HL-60/S4 treated with retinoic acid at 250 ng/mL for 4 days and 3 days (cell line): ENCODE data around the gene INSL4.

Experiments
- in situ Hi-C: fragments of 300-500 bp; cut with MboI; formaldehyde crosslinking; loops from 2 replicates; pipeline ENCODE4 v1.7.0; 2022; ENCODE audit warnings: low sequenced_read_pairs

INSL4 gene

GRCh38 chr9:5231212-5231611, at the start of gene INSL4:
Gene INSL4, plus strand, starts transcription at chr9:5231419. Its CDS starts 105 bp downstream, at chr9:5231524.
- in situ Hi-C loops = no loop called here

GRCh38 chr9:5184776-5185175, 46.4 kb upstream of the INSL4 start:
- in situ Hi-C loops = loop anchor here (25.0 kb wide), 1 partner anchor 403 kb away; no protein-coding TSS in a partner anchor

DNA sequence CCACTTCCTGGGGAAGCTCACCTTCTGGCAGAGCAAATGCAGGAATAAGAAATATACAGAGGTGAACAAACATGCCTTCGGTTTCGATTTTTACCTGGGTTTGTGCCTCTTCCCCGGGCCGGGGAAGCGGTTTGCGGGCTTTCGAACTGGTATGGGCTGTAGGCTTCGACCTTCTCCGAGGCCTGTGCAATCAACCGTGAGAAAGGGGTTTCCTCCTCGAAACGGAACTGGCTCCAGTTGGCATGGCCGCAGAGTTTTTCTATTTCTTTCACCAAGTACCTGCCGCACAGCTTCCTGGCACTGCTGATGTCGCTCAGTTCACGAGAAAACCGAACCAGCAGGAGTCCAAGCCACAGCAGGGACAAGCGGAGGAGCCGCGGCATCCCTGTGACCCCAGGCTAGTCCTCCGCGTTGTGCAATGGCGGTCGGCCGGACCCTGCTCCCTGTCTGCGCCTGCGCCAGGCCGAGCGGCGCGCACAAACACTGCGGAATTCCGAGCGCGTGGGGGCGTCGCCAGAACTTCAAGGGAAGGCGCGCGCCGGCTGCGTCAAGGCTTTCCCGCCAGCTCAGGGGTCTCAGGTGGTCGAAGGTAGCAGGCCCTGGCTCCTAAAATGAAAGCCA, 45.9 kb upstream of the INSL4 start, which contains the start of gene INSL6:
Gene INSL6, minus strand, starts transcription at position 420 of the 621 bp plus-strand sequence. Its CDS starts 37 bp downstream, at position 383.
- in situ Hi-C loops = loop anchor here (25.0 kb wide), 1 partner anchor 402 kb away; no protein-coding TSS in a partner anchor

DNA sequence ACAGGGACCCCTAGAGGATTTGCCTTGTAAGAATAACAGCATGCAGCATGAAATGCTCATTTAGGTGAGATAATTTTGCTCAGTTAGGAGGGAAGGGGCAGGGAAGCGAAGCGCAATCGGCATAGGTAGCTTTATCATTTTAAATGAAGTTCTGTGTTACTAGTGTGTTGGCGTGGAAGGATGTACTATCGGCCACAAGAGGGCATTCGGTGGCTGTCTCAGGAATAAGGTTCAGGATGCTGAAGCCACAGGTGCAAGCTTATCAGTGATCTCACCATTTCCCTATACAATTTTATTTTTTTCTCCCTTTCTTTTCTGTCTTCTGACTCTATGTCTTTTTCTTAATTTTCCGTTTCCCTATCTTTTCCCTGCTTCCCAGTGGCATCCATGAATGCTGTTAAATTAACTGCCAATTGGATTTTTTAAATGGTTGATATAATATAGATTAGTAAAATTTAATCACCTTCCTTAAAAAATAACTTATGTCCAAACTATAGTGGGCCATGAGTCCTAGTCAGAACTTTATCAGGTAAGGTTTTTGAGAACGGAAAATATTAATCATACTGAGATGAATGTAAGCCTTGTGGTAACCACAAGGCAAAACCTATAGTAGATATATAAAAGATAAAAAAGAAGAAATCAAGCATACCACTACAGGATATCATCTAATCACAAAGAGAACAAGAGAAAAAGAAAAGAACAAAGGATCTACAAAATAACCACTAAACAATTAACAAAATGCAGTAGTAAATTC, 44.6 kb upstream of the INSL4 start:
- in situ Hi-C loops = loop anchor here (25.0 kb wide), 1 partner anchor 401 kb away; no protein-coding TSS in a partner anchor

- in situ Hi-C loops = loop anchor here (25.0 kb wide), 1 partner anchor 399 kb away; no protein-coding TSS in a partner anchor
Measured at GRCh38 chr9:5188060-5188984, 42.9 kb upstream of the INSL4 start.

- in situ Hi-C loops = loop anchor here (25.0 kb wide), 1 partner anchor 395 kb away; no protein-coding TSS in a partner anchor
Measured at GRCh38 chr9:5191985-5192384, 39.2 kb upstream of the INSL4 start.

DNA sequence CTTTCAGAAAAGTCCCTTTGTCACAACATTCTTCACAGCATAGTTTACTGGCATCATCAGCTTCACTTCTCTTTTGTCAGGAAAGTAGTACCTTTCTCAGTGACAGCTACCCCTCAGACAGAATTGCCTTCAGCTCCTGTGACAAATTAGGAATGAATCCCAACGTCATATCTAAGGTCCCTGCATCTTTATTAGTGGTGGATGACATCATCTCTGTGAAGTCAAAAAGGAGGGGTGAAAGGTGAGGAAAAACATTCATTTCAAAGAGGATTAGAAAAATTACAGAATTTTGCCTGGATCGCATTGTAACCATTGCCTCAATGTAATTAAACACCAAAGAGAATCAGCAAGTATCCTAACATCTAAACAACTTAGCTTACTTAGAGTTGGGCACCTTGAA, 37.9 kb upstream of the INSL4 start:
- in situ Hi-C loops = loop anchor here (25.0 kb wide), 1 partner anchor 394 kb away; no protein-coding TSS in a partner anchor

- in situ Hi-C loops = loop anchor here (25.0 kb wide), 1 partner anchor 392 kb away; no protein-coding TSS in a partner anchor
Measured at GRCh38 chr9:5195463-5195862, 35.8 kb upstream of the INSL4 start.

DNA sequence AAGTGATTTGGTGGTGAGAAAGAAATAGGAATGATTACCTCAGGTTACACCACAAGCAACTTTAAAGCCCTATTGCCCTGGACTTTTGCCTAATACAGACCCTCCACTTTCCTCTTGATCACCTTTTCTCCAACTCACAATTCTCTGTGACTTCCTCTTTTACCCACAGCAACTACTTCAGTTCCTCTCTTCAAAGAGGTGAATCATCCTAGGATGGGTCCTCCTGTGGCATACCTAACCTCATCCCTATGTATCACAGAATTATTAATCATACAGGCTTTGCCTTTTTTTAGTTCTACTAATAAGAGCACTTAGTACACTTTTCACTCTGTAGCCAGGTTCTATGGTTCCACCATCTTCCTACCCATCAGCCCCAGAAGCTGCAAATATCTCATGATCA, 26.1 kb upstream of the INSL4 start:
- in situ Hi-C loops = no loop called here

- in situ Hi-C loops = no loop called here
Measured at GRCh38 chr9:5230554-5230953, 665 bp upstream of the INSL4 start.

DNA sequence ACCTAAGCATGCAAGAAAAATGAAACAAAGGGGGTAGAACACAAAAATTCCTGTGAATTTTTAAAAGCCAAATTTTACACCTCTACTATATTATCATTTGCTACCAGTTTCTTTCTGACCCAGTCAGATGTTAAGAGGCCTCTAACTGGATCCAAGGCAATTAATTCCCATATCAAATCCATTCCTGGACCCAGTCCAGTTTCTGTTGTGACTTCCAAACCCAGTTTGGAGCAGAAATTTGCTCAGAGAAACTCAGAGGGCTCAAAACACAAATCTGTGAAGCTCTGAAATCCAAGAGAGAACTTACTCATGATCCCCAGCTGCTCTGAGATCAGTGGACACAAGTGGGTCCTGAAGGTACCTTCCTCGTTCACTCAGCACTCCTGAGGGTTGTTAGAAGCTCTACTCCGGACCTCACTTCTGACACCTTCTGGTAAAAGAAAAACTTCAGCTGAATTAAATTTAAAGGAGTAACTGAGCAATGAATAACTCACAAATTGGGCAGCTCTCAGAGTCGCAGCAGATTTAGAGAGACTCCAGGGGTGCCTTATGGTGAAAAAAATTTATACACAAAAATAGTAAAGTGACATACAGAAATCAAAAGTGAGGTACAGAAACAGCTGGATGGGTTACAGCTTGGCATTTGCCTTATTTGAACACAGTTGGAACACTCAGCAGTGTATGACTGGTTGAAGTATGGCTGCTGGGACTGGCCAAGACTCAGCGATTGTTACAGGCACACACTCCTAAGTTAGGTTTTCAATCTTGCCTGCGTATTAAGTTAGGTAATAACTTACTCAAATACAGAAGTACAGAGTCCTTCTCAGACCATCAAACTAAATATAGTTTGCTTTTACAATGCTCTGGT, 32.4 kb downstream of the INSL4 start:
- in situ Hi-C loops = no loop called here

DNA sequence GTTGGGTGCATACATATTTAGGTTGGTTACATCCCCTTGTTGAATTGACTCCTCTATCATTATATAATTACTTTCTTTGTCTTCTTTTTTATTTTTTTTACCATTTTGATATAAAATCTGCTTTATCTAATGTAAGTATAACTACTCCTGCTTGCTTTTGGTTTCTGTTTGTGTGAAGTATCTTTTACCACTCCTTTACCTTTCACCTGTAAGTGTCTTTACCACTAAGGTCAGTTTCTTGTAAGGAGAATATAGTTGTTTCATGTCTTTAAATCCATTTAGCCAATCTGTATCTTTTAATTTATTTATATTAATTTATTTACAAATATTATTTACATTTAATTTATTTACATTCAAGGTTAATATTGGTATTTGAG, 33.0 kb downstream of the INSL4 start:
- in situ Hi-C loops = no loop called here

DNA sequence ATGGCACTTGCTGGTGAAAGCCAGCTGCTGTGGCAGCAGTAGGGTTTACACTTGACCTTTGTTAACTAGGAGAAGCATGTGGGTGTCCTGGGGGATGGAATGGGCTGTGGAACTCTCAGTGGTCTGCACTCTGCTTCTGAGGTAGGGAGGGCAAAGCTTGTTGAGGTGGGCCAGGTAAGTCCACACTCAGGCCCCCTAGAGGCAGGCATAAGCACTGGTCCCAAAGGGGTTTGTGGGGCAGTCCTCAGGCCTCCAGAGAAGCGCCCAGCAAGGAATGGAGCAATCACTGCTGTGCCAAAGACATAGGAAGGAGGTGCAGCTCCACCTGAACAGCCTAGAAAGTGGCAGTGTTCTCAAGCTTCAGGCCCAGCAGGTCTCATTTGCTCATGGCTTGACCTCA, 34.7 kb downstream of the INSL4 start:
- in situ Hi-C loops = no loop called here

DNA sequence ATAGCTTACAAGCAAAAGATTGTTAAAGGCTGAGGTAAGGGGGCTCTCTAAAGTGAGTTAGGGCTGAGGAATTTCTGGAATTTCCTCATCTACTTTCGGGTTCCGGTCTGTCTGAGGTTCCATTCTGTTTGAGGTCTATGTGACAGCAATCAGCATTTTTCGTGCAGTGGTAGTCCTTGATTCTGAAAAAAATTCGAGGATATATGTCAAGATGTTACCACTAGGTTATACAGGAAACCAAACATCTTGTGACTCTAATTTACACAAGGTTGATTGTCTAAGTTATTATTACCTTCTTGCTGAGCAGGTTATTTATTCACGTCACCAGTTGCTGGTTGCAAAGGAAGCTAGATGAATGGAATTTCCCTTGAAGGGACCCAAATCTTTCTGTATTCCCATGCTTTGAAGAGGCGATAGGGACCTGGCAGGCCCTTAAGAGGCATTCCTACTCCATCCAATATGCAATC, 38.1 kb downstream of the INSL4 start:
- in situ Hi-C loops = no loop called here

DNA sequence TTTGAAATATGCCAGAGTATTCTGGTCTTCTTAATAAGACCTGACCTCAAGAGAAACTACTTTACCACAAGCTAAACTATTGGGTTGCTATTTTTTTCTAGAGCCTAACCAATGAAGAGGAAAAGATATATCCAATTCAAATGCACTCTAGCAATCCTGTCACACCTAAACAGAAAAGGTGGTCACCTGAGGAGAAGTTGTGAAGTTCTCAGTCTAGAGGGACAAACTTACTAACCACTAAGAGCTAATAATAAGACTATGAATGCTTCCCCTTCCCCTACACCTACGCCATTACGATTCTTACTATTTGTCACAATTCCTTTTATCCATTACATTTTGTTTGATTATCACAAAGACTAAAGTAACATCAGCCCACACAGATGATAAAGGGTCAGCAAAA, 43.6 kb downstream of the INSL4 start:
- in situ Hi-C loops = no loop called here

GRCh38 chr9:5278486-5278885, 47.3 kb downstream of the INSL4 start:
- in situ Hi-C loops = no loop called here
